GM10266 (cell line): ENCODE results near the gene TNNI2.

Experiments
- DNase-seq: peaks from one replicate; pipeline ENCODE4 v3.0.0; 2012; ENCODE audit errors: extremely low spot score
- CTCF ChIP-seq: IDR thresholded peaks from 2 replicates; pipeline ENCODE4 v1.5.1; 2012; ENCODE audit warnings: mild to moderate bottlenecking, low read depth; ENCODE audit not compliant: control insufficient read depth, insufficient read depth; ENCODE audit errors: missing control alignments

TNNI2 gene

GRCh38 chr11:1838426-1839144, at the start of gene TNNI2:
TNNI2 (plus strand) TSS chr11:1838981; CDS start chr11:1839697, 716 bp downstream.
- DNase-seq: no peak
- no peak for TF ChIP-seq CTCF

- TF ChIP-seq CTCF: no peak
- DNase-seq: no peak
Observed at GRCh38 chr11:1791912-1792311, 46.9 kb upstream of the TNNI2 start.

- TF ChIP-seq CTCF: no peak
Observed at GRCh38 chr11:1792461-1792860, 46.3 kb upstream of the TNNI2 start.

GRCh38 chr11:1793081-1793480, 45.7 kb upstream of the TNNI2 start:
- no peak for TF ChIP-seq CTCF
- no peak for DNase-seq

More at GRCh38 chr11:1792461-1792860, 46.3 kb upstream of the TNNI2 start:
- no peak for DNase-seq

- no peak for DNase-seq
- no peak for TF ChIP-seq CTCF
Observed at GRCh38 chr11:1796413-1797011, 42.3 kb upstream of the TNNI2 start.

- no peak for DNase-seq
- TF ChIP-seq CTCF: no peak
Observed at GRCh38 chr11:1797391-1798125, 41.2 kb upstream of the TNNI2 start.
